ENCODE data around the gene TMEM33.
"Not testable (repeated sequence)": the region's sequence is repeated elsewhere in the genome, so short reads cannot be mapped to it uniquely, and the experiment has no call there.

The TMEM33 gene, protein sequence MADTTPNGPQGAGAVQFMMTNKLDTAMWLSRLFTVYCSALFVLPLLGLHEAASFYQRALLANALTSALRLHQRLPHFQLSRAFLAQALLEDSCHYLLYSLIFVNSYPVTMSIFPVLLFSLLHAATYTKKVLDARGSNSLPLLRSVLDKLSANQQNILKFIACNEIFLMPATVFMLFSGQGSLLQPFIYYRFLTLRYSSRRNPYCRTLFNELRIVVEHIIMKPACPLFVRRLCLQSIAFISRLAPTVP

GRCh38 chr4:41934901-41935651 lies at the start of gene TMEM33:
TSS of gene TMEM33 (plus strand) at chr4:41935429. CDS start at chr4:41935485, 56 bp downstream.
- no peak for FAIRE-seq

DNA sequence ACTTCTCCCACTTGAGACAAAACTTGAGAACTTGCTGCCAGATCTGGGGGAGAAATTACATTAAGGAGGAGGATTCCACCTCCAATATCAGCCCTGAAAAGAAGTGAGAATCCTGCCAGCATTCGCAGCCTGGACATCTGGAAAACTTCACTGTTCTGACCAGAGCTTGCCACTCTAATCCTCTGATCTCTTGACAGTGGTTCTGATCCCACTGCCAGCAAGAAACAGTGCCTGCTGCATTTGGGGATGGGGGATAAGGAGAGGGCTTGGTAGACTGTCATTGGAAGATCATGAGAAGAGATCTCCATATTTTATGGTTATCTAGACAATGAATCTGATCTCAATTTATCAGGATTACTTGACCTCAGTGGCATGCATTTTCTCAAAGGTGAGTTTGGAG lies 49.8 kb upstream of the TMEM33 start:
- no peak for FAIRE-seq

DNA sequence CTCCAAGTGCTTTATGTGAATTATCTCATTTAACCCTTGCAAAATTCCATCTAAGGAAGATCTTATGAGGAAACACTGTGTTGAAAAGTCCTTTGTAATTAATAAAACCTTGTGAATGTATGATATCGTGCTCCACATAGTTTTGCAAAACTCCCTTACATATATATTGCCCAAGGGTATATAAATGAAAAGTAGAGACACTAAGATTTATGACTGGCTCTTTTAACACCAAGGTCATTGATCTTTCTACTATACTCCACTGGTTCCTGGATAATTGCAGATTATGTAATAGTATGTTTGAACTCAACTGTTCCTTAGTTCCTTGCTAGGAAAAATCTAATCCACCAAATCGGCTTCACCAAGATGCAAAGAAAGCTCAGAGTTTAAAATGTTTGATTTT lies 48.0 kb upstream of the TMEM33 start:
- no peak for FAIRE-seq

- no peak for FAIRE-seq
These were observed 47.2 kb upstream of the TMEM33 start for GRCh38 chr4:41887821-41888686.

DNA sequence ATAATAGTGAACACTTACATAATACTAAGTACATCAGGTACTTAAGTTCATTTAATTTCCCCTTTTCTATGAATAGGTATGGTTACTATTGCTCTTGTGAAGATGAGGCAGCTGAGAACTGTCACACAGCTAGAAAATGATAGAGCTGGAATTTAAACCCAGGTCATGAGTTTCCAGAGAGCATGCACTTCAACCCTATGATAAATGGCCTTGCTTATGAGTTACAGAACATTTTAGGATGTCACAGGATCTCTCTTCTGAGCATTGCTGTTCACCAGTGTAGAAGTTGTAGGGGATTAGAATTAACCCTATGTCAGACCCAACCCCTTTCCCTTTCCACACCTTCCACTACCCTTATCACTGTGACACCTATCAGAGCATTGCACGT lies 46.5 kb upstream of the TMEM33 start:
- FAIRE-seq, result no peak

DNA sequence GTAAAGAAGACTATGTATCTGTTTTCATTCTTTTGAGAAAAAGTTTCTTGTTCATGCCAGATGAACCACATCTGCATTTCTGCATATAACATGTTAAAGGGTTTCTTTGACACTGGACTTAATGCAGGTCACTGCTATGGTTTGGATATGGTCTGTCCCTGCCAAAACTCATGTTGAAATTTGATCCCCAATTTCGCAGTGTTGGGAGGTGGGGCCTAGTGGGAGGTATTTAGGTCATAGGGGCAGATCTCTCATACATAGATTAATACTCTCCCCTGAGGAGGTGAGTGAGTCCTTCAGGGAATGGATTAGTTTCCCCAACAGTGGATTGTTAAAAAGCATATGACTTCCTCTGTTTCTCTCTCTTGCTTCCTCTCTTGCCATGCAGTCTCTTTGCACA lies 45.9 kb upstream of the TMEM33 start:
- no peak for FAIRE-seq

DNA sequence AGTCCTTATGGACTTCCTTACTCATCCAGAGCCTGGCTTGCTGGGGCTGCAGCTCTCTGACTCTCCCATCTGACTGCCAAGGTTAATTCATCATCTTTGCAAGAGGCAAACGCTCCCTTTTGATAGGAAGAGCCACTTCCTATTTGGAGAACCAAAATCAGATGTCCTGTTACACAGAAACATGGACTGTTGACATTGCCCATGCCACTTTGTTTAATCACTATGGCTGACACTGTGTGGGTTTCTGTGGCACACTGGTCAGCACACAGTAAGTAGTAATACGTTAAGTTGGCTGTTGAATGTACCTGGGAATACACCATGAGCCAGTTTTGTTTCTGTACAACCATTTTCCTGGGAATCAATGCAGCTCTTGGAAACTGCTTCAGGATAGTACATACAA lies 45.1 kb upstream of the TMEM33 start:
- FAIRE-seq, result no peak

DNA sequence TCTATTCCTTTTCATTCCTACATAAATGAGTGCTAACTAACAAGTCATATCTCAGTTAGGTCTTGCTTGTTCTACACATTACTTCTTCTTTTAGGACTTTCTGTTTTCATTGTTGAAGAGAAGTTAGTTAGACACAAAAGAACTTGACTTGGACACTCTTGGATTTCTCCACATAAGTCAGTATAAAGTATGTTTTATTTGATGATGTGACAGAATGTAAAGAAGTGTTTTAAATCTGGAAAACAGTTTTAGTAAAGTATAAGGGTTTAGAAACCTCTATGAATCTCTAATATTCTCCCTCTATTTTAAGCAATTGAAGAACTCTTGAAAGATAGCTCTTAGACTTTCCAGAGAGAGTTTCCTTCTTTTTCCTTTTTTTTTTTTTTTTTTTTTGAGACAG lies 38.6 kb upstream of the TMEM33 start:
- FAIRE-seq, result no peak

- FAIRE-seq, result no peak
These were observed 37.5 kb upstream of the TMEM33 start for GRCh38 chr4:41897698-41898097.

DNA sequence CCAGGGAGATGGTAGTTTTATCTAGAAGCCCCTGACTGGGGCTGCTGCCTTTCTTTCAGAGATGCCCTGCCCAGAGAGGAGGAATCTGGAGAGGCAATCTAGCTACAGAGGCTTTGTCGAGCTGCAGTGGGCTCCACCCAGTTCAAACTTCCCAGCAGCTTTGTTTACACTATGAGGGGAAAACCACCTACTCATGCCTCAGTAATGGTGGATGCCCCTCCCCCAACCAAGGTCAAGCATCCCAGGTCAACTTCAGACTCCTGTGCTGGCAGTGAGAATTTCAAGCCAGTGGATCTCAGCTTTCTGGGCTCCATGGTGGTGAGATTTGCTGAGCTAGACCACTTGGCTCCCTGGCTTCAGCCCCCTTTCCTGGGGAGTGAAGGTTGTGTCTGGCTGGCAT lies 26.1 kb upstream of the TMEM33 start:
- not testable (repeated sequence) for FAIRE-seq

DNA sequence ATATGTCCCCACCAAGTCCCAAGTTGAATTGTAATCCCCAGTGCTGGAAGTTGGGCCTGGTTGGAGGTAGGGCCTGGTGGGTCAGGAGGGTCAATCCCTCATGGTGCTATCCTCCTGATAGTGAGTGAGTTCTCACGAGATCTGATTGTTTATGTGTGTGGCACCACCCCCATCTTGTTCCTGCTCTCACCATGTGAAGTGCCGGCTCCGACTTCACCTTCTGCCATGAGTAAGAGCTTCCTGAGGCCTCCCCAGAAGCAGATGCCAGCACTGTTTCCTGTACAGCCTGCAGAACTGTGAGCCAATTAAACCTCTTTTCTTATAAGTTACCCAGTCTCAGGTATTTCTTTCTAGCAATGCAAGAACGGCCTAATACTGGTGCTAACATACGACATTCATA lies 22.7 kb upstream of the TMEM33 start:
- FAIRE-seq, result no peak

GRCh38 chr4:41913509-41913908 lies 21.7 kb upstream of the TMEM33 start:
- FAIRE-seq, result no peak

- FAIRE-seq, result no peak
These were observed 17.0 kb upstream of the TMEM33 start for GRCh38 chr4:41918278-41918677.

DNA sequence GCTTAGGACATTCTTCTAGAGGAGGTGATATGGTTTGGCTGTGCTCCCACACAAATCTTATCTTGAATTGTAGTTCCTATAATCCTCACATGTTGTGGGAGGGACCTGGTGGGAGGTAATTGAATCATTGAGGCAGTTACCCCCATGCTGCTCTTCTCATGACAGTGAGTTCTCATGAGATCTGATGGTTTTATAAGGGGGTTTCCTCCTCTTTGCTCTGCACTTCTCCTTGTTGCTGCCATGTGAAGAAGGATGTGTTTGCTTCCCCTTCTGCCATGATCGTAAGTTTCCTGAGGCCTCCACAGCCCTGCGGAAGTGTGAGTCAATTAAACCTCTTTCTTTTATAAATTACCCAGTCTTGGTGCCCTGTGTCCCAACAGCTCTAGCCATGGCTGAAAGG lies 14.8 kb upstream of the TMEM33 start:
- FAIRE-seq, result not testable (repeated sequence)

- FAIRE-seq, result no peak
These were observed 13.8 kb upstream of the TMEM33 start for GRCh38 chr4:41921476-41921875.

GRCh38 chr4:41927796-41928499 lies 7.3 kb upstream of the TMEM33 start:
- FAIRE-seq, result no peak

GRCh38 chr4:41930139-41930831 lies 4.9 kb upstream of the TMEM33 start:
- FAIRE-seq, result no peak

GRCh38 chr4:41932988-41933387 lies 2.2 kb upstream of the TMEM33 start:
- FAIRE-seq, result no peak

GRCh38 chr4:41933997-41934503 lies 1.2 kb upstream of the TMEM33 start:
- no peak for FAIRE-seq

GRCh38 chr4:41934514-41934900 lies 722 bp upstream of the TMEM33 start:
- FAIRE-seq, result no peak

DNA sequence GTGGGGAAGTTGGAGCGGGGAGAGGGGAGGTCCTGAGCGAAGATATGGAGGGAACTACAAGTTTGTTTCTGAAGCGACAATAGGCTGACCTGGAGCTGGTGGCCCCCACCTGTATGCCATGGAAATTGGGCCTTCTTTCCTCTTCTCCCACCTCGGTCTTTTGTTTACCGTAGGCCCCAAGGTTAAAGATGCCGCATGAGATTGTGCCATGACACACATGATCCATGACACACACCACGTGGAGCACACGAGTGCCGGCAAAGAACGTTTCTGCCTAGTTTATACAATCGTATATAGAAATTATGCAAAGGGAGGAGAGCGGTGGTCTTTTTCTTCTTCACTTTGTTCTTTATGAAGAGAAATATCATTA lies 408 bp downstream of the TMEM33 start:
- FAIRE-seq, result no peak

DNA sequence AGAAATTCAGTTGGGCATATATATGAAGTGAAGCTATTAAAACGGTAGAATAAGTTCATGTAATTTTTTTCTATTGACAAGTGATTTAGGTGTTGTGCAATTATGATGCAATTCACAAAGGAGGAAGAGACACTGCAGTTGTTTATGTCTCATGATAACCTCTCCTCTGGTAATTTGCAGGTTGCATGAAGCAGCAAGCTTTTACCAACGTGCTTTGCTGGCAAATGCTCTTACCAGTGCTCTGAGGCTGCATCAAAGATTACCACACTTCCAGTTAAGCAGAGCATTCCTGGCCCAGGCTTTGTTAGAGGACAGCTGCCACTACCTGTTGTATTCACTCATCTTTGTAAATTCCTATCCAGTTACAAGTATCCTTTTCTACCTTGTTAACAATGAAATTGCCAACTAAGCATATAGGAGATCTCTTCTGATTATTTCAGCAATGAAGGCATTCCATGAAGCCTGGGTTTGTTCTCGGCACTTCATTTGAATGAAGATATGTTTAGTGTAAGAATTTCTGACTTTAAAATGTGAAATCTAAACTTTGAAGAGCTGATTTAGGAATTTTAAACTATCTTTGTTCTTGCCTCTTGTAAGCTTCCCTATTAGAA lies 3.9 kb downstream of the TMEM33 start:
- no peak for FAIRE-seq

Measured in colon (tissue), 2 donors.